Fibroblast of mammary gland (primary cell): ENCODE data around the gene CEBPZOS.

Experiments
- DNase-seq: peaks from one replicate; pipeline ENCODE4 v3.0.0-alpha.2; 2010; ENCODE audit warnings: low read depth
- H3K4me3 ChIP-seq: 2 replicates; pipeline ENCODE4 v1.5.1; 2011; ENCODE audit warnings: low read depth, mild to moderate bottlenecking, low read length, moderate library complexity; ENCODE audit not compliant: control insufficient read depth
- TF ChIP-seq, protein P1 (sequence below): conservative IDR thresholded peaks from 2 replicates; pipeline ENCODE4 v1.5.1; 2011; ENCODE audit warnings: low read depth, low read length, inconsistent platforms; ENCODE audit not compliant: control insufficient read depth, insufficient read depth

The CEBPZOS gene

DNA sequence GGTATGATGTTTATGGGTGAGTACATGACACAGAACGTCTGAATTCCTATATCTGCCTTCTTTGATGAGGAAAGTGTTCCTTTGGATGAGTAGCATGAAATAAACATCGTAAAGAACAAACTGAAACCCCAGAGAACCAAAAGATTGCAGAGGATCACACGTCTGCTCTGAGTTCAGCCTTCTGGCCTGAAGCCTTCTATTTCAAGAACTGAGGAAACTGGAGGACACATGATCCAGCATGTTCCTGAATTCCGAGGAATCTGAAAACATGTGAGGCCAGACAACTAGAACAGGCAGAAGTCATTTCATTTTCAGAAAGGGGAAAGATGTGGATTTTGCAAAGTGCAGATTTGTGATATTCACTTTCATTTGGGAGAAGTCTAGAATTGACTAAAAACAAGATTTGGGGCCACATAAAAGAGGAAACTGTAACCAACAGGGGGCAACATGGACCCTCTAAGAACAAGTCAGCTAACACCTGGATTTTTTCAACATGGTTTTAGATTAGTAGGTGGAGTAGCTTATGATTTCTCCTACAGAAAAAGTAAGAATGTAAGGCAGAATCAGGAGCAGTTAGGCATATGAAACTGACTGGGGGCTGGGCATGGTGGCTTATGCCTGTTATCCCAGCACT, 16.2 kb upstream of the CEBPZOS start:
- DNase-seq = peak; percentile 6
- TF ChIP-seq, protein P1, sequence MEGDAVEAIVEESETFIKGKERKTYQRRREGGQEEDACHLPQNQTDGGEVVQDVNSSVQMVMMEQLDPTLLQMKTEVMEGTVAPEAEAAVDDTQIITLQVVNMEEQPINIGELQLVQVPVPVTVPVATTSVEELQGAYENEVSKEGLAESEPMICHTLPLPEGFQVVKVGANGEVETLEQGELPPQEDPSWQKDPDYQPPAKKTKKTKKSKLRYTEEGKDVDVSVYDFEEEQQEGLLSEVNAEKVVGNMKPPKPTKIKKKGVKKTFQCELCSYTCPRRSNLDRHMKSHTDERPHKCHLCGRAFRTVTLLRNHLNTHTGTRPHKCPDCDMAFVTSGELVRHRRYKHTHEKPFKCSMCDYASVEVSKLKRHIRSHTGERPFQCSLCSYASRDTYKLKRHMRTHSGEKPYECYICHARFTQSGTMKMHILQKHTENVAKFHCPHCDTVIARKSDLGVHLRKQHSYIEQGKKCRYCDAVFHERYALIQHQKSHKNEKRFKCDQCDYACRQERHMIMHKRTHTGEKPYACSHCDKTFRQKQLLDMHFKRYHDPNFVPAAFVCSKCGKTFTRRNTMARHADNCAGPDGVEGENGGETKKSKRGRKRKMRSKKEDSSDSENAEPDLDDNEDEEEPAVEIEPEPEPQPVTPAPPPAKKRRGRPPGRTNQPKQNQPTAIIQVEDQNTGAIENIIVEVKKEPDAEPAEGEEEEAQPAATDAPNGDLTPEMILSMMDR = no peak
- H3K4me3 ChIP-seq = no peak overlapping the region

DNA sequence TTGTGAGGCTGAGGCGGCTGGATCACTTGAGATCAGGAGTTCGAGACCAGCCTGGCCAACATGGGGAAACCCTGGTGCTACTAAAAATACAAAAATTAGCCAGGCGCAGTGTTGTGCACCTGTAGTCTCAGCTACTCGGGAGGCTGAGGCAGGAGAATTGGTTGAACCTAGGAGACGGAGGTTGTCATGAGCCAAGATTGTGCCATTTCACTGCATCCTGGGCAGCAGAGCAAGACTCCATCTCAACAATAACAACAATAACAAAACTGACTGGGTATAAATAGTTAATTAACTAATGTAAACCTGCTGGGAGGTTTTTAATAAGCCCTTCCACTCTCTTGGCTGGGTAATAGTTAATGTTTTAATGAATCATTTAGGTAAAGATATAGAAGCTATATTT, 15.7 kb upstream of the CEBPZOS start:
- TF ChIP-seq, protein P1 = no peak
- no peak overlapping the region for H3K4me3 ChIP-seq
- no peak for DNase-seq

DNA sequence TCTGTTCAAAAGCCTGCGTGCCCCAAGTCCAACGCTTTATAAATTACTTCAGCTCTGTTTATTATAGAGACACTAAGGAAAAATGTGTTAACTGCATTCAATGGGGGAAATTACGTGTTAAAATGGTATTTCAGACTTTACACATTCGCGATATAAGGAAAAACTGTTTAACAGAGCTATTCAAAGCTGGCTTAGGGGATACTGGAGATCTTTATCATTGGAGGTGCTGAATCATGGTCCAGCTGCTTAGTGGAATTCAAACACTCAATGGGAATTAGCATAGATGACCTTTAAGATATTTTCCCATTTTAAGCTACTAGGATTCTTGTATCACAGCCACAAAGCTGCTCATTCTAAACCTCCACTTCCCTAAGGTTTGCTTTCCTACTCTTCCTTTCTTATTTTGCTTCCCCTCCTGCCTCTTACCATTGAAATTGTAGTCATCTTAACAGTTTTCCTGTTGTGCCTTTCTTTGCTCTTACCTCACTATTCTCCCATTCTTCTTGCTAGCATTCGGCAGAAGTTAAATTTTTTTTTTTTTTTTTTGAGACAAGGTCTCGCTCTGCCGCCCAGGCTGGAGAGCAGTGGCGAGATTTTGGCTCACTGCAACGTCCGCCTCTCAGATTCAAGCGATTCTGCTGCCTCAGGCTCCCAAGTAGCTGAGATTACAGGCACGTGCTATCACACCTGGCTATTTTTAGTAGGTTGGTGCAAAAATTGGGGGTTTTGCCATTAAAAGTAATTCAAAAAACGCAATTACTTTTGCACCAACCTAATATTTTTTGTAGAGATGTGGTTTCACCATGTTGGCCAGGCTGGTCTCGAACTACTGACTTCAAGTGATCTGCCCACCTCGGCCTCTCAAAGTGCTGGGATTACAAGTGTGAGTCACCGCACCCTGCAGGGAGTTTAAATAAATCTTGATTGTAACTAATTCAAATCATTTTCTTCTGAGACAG, 14.3 kb upstream of the CEBPZOS start:
- TF ChIP-seq, protein P1 = no peak
- no peak overlapping the region for H3K4me3 ChIP-seq
- DNase-seq = no peak

DNA sequence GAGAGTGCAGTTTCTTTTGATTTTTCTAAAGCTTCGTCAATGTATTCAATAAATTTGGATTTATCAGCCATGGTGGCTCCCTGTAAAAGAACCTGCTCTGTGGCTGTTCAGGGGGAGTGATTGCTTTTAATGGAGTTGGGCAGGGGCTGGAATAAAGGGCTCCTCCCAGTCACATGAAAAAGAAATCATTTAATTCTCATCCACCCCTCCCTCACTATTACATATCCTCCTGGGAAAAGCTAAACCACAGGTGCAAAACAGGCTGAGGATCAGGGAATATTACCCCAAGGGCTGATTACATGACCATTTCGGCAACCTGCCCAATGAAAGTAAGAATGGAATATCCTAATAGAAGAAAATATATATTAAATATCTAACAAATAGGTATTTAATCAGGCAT, 7.7 kb upstream of the CEBPZOS start, which contains the start of gene SULT6B1:
TSS of gene SULT6B1 (minus strand) at position 101 of the 400 bp plus-strand sequence. CDS start at position 71, 30 bp downstream.
- H3K4me3 ChIP-seq = no peak within 1 kb of the TSS
- no peak for DNase-seq
- TF ChIP-seq, protein P1 = no peak

DNA sequence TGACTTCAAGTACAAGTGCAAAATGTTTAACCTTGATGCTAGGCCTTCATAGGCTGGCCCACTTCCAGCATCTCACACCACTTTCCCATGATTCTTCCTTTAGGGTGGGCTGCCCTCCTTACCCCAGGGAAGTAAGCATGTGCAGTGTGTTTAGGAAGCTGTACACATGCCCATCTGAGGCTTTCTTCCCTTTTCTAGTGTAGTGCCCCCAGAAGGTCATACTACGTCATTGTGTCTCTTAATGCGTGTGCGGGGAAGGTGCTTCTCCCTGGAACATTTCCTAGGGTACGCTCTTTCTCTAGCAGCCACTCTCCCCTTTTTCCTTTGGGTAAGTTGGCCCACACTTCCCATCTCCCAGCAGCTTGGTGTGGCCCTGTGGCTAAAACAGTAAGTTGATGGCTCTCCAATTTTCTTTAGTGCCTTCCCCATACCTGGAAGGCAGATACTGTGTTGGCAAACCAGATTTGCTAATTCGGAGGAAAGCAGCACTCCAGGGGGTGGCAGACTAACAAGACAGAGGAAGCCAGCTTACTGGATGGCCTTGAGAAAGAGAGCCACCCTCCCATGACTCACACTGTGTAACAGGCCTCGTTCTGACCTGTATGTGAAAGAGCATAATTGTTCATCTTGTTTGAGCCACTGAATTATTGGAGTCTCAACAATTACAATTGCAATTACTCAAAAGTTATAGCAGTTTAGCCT, 6.7 kb upstream of the CEBPZOS start:
- peak; percentile 92 for DNase-seq
- TF ChIP-seq, protein P1 = peak; percentile 5
- no peak overlapping the region for H3K4me3 ChIP-seq

DNA sequence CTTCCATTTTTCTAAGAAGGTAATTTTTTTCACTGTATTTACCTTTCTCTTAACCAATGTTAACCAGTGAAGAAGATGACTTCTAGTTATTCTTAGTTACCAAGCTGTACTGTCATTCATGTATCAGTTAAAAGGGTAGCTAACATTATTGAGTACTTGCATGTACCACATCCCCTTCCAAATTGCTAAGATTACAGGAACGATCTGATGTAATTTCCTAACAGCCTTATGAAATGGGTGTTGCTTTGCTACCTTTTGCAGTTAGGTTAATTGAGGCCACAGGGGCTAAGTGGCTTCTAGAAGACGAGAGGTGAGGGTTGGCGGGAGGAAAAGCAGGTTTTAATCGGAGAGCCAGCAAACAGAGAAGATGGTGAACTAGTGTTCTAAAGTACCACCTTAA, 6.0 kb upstream of the CEBPZOS start:
- DNase-seq = no peak
- TF ChIP-seq, protein P1 = no peak
- H3K4me3 ChIP-seq = no peak overlapping the region
